AML-193 (cell line): ENCODE results near the gene ZNF330.

Source experiments
- DNase-seq, 2 experiments: peaks; one replicate each; lab custom pipeline; 2025; lab: John Stamatoyannopoulos, UW

Gene ZNF330

DNA sequence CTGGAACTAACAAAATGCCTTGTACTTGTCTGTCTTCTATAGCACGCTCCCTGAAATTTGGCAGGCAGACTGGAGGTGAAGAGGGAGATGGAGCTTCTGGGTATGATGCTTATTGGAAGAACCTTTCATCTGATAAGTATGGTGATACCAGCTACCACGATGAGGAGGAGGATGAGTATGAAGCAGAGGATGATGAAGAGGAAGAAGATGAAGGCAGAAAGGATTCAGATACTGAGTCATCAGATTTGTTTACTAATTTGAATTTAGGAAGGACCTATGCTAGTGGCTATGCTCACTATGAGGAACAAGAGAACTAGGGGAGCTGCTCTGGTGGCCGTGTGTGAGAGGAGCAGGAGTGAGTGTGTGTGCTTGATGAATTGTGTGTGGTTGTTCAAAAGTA is 13.0 kb downstream of the ZNF330 start:
- no peak for DNase-seq

- no peak for DNase-seq
Observed at GRCh38 chr4:141238186-141238585, 17.5 kb downstream of the ZNF330 start.

DNA sequence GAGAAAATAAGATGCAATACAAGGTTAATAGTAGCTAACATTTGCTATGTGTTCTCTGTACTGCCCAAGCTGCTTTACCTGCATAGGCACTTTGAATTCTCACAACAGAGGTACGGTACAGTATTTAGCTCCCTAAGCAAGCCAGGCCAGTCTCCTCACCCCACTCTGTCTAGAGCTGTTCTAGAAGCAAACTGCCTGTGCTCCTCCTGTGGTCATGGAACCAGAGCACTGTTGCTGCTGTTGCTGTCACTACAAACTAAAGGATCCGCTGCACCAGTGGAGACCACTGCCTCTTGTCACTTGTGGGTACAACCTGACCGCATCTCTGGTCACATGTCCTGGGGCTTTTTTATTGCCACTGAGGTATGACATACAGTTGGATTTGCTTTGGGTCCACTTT is 19.6 kb downstream of the ZNF330 start:
- no peak for DNase-seq

DNA sequence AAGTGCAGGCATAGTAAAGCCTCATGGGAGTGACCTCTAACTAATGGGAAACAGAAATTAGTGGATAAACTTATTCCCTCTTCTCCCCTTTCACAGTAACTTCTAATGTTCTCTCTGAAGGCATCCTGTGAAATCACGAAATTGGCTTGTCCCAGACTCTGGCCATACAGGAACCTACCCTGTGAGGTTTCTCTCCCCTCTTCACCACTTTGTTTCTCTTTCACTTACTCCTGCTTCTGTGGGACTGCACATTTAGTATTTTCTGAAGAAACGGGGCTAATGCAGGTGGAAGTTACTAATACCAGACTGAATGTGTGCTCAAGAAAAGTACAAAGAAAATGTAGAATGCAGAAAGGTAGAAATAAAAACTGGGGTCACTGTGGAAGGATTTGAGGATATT is 20.0 kb downstream of the ZNF330 start:
- no peak for DNase-seq

DNA sequence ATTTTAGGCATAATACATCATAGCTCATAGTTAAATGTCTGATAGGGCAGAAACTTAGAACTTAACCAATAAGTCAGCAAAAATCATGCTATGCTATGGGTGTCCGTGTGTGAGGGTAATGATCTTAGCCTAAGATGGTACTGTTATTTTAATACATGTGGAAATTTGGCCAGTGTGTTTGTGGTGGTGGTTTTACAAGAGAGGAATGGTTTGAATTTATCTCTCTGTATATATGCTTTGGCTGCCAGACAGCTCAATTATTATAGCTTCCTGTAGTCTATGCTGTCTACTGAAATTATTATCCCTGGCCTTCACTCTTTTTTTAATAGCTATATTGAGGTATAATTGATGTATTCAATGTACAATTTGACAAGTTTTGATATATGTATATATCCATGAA is 21.3 kb downstream of the ZNF330 start:
- DNase-seq = no peak

- DNase-seq = no peak
Observed at GRCh38 chr4:141244419-141244818, 23.7 kb downstream of the ZNF330 start.

DNA sequence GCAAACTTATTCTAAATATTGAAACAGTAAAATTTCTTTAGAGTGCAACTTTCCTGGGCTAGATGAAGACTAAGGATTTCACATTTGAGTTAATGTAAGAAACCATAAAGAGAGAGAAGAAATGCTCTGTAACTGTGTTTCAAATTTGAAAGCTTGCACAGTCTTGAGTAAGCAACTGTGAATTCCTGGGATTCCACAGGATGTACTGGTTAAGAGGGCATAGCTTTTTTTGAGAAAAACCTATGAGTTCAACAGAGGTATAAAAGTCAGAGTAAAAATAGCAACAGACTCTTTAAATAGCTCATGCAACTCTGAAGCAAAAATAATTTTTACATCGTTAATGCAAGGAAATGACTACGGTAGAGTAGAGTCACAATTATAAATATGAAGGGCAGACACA is 25.5 kb downstream of the ZNF330 start:
- no peak for DNase-seq

DNA sequence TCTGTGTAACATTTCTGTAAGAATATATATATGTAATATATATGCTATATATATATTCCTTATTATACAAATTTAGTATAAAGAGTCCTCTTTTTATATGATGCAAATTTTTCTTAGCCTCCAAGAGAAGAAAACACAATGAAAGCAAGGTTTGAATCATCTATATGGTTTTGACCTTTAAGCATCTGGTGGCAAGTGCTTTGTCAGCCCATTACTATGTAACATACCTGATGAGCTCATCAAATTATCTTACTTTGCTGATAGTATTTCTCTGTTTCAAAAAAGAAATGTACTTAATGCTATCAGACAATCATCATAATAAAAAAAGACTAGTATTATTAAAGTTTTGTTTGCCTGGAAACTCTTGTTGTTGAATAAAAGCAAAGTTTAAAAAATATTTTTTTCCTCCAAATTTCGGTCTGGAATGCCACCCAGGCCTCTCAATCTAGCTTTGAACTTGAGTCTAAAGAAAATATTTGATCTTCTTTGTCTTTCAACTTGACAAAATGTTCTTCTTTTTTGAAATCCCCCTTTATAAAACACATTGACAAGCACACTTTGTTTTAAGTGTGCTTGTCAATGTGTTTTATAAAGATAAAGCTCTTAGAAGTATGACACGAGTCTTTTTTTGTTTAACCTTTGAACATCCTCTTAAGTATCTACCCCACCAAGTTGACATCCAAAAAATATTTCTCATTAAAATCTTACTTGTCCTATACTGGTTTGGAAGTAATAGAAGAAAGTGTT is 26.2 kb downstream of the ZNF330 start:
- DNase-seq = no peak

DNA sequence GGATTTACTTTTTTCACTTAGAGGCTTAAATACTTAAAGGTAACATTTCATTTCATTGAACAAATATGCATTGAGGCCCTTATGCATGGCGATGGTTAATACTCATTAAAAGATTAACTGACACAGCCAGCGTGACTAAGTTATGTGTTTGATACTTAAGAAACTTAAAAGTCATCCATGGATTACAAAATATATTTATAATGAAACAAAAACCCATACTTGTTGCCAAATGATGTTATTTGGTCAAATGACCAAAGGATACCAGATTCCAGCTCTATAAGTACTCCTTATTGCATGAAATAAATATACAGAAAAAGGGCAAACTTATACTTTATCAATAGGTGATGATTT is 26.7 kb downstream of the ZNF330 start:
- no peak for DNase-seq

GRCh38 chr4:141248029-141248428 is 27.3 kb downstream of the ZNF330 start:
- DNase-seq = peak in 1 of 2 experiments; percentile 6

DNA sequence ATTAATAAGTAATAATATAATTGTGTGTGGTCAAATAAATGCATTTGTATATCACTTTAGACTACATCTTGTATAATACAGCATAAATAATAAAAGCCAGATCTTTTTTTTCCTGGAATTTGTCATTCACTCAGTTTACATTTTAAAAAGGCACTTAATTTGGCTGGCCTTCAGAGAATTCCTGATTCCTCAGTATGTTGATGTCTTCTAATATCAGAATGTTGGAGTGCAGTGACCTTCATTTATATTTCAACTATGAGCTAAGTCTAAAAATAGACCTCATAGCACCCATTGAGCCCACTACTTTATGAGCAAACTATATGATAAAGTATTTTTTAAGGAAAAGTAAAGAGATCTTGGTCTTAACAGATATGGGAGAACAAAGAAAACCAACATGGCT is 27.8 kb downstream of the ZNF330 start:
- DNase-seq = no peak

GRCh38 chr4:141254326-141254725 is 33.6 kb downstream of the ZNF330 start:
- no peak for DNase-seq

DNA sequence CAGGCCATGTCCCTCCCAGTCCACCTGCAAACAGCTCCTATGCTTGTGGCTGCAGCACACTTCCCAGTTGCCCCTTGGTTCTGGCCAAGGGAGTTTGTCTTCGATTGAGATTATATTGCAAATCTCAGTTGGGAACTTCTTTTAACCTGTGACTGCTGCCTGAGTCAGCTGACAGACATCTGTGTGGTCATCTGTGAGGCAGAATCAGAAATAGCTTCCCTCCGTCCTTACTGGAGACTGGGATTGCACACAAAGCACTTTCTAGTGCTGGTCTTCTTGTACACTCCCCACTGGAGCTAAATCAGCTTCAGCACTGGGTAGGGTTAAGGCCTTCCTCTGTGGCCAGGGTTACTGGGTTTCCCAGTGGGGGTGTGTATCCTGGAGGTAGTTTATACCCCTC is 34.3 kb downstream of the ZNF330 start:
- DNase-seq = no peak

GRCh38 chr4:141258558-141258957 is 37.9 kb downstream of the ZNF330 start:
- no peak for DNase-seq

- no peak for DNase-seq
Observed at GRCh38 chr4:141275834-141276233, 55.1 kb downstream of the ZNF330 start.

- DNase-seq = no peak
Observed at GRCh38 chr4:141283152-141283551, 62.5 kb downstream of the ZNF330 start.

- no peak for DNase-seq
Observed at GRCh38 chr4:141283563-141283962, 62.9 kb downstream of the ZNF330 start.
